Measurements from ENCODE around the gene MCEE. TPM values are rescaled to one million over a fixed set of nuclear protein-coding genes. Genes with fewer than 3 reads are reported as not detected.

Gene MCEE
- total RNA-seq, 1 experiment from 2014 or later = 10.9 TPM

GRCh38 chr2:71070294-71071093 lies 59.5 kb downstream of the MCEE start:
- 0 out of 2 replicates have a peak overlapping the region, but pooled peaks have one; percentile 84 for H3K4me3 ChIP-seq (ENCODE audit: low read length)
- POLR2A ChIA-PET (ENCODE audit: unreplicated experiment) = no interaction called here
- intact Hi-C loops (cut with micrococcal nuclease) = no loop called here
- ATAC-seq (no peak), DNase-seq (peak; percentile 51)
- peaks cover 18% of the 10 kb centered on the region for H3K36me3 ChIP-seq (ENCODE audit: low read depth, low read length)
- no TSS peak for BruUV-seq (replicated peaks)
- H2AFZ ChIP-seq (ENCODE audit: low read length) = no peak overlapping the region
- H3K9me3 ChIP-seq (ENCODE audit: low read length) = no peaks in the 10 kb centered on the region
- 0 out of 2 replicates have a peak overlapping the region, but pooled peaks have one; percentile 85 for H3K27ac ChIP-seq (ENCODE audit: low read length)
- H3K79me2 ChIP-seq (ENCODE audit: low read length) = peaks cover 39% of the 10 kb centered on the region
- H3K4me1 ChIP-seq (ENCODE audit: insufficient read depth, low read length) = peaks cover 41% of the 10 kb centered on the region
- peak overlapping the region; percentile 97 for H3K4me2 ChIP-seq (ENCODE audit: low read length)
- H3K9ac ChIP-seq (ENCODE audit: low read length) = no peak overlapping the region
- H3F3A ChIP-seq (ENCODE audit: low read length, unreplicated experiment) = no peaks in the 10 kb centered on the region
- CTCF ChIA-PET = interaction anchor here (1.0 to 1.4 kb wide), 2 partner anchors 47 to 69 kb away, joined by 3 read pairs; no protein-coding TSS in a partner anchor
- TF ChIP-seq EZH2phosphoT487 (IDR thresholded peaks at IDR 0.05; ENCODE audit: borderline replicate concordance, low read length) = no peak
- no peak for TF ChIP-seq EZH2 (IDR thresholded peaks at IDR 0.05; ENCODE audit: low read length, unreplicated experiment)
- TF ChIP-seq CTCF (conservative IDR thresholded peaks at IDR 0.05; ENCODE audit: low read depth, low read length) = peak; percentile 59
- H3K27me3 ChIP-seq (ENCODE audit: low read length) = no peaks in the 10 kb centered on the region
- H4K20me1 ChIP-seq (ENCODE audit: low read length) = no peaks in the 10 kb centered on the region
- H3K9me2 ChIP-seq (replicated peaks; ENCODE audit: low read length) = no peaks in the 10 kb centered on the region

DNA sequence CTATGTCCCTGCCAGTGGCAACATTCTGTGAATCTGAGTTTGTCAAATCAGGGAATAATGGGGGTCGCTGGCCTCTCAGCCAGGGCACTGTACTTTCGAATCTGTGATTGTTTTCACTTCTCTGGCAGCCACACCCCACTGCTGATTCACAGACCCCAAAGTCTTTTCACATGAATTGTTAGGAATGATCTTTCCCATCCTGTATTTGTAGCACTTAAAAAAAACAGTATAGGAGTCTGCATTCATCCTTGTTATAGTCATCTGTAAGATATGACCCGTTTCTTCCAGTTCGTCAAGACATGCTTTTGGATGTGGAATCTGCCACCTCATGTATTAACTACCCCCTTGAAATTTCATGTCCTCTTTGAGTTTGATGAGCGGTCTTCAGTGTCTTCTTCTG lies 60.7 kb downstream of the MCEE start:
- H2AFZ ChIP-seq (ENCODE audit: low read length) = no peak overlapping the region
- CTCF ChIA-PET = no interaction called here
- BruUV-seq (replicated peaks) = no TSS peak

More for the DNA sequence above, 60.7 kb downstream of the MCEE start:
- Histone ChIP-seq H3K9me3 (ENCODE audit: low read length) (no peaks in the 10 kb centered on the region), H3K27ac (ENCODE audit: low read length) (no peak overlapping the region), H4K20me1 (ENCODE audit: low read length) (no peaks in the 10 kb centered on the region), H3F3A (ENCODE audit: low read length, unreplicated experiment) (no peaks in the 10 kb centered on the region), H3K4me2 (ENCODE audit: low read length) (peak overlapping the region; percentile 97), H3K79me2 (ENCODE audit: low read length) (peaks cover 39% of the 10 kb centered on the region), H3K4me1 (ENCODE audit: insufficient read depth, low read length) (peaks cover 41% of the 10 kb centered on the region), H3K36me3 (ENCODE audit: low read depth, low read length) (peaks cover 11% of the 10 kb centered on the region), H3K4me3 (ENCODE audit: low read length) (peak overlapping the region; percentile 84), H3K9ac (ENCODE audit: low read length) (peak overlapping the region; percentile 87), H3K27me3 (ENCODE audit: low read length) (no peaks in the 10 kb centered on the region), H3K9me2 (replicated peaks; ENCODE audit: low read length) (no peaks in the 10 kb centered on the region)
- no peak for DNase-seq
- intact Hi-C loops (cut with micrococcal nuclease) = no loop called here
- ATAC-seq = no peak
- POLR2A ChIA-PET (ENCODE audit: unreplicated experiment) = interaction anchor here (0.9 kb wide), 1 partner anchor 20 kb away, joined by 3 read pairs; no protein-coding TSS in a partner anchor
- TF ChIP-seq CTCF (conservative IDR thresholded peaks at IDR 0.05; ENCODE audit: low read depth, low read length) (no peak), EZH2phosphoT487 (IDR thresholded peaks at IDR 0.05; ENCODE audit: borderline replicate concordance, low read length) (no peak), EZH2 (IDR thresholded peaks at IDR 0.05; ENCODE audit: low read length, unreplicated experiment) (no peak)
